Type B pancreatic cell (in vitro differentiated cells): ENCODE data around the gene NSD2. TPM values are rescaled to one million over a fixed set of nuclear protein-coding genes. Genes with fewer than 3 reads are reported as not detected.
A peak's percentile ranks its signal among the peaks of the same experiment; 100 is the strongest.

Experiments used
- DNase-seq: peaks from one replicate; pipeline ENCODE4 v3.0.0; 2021; ENCODE audit warnings: mixed read lengths; ENCODE audit not compliant: unreplicated experiment; ENCODE audit errors: extremely low spot score
- H3K27ac Mint-ChIP-seq: 2 replicates; pipeline ENCODE4 v1.8.0; 2021; ENCODE audit warnings: mild to moderate bottlenecking, mixed read lengths
- H3K27me3 Mint-ChIP-seq: 2 replicates; pipeline ENCODE4 v1.8.0; 2021; ENCODE audit warnings: mixed read lengths
- H3K36me3 Mint-ChIP-seq: 2 replicates; pipeline ENCODE4 v1.8.0; 2021; ENCODE audit warnings: mixed read lengths
- H3K4me1 Mint-ChIP-seq: one replicate; pipeline ENCODE4 v1.8.0; 2021; ENCODE audit warnings: mixed read lengths; ENCODE audit not compliant: unreplicated experiment
- H3K4me3 Mint-ChIP-seq: 2 replicates; pipeline ENCODE4 v1.8.0; 2021; ENCODE audit warnings: mild to moderate bottlenecking, mixed read lengths
- H3K9me3 Mint-ChIP-seq: 2 replicates; pipeline ENCODE4 v1.8.0; 2021; ENCODE audit warnings: mixed read lengths
- total RNA-seq: library from RNA; stranded (reverse); gene quantifications from 2 replicates; pipeline ENCODE4 v1.2.1, GENCODE V29; 2021; ENCODE audit warnings: low replicate concordance
- TF ChIP-seq, protein P1 (sequence below): fragments of 200-600 bp; sonication (generic); conservative IDR thresholded peaks from 2 replicates; pipeline ENCODE4 v1.5.0; 2021; ENCODE audit warnings: antibody characterized with exemption, mild to moderate bottlenecking

The NSD2 gene
- total RNA-seq, 1 donor from 2014 or later = 156 TPM

DNA sequence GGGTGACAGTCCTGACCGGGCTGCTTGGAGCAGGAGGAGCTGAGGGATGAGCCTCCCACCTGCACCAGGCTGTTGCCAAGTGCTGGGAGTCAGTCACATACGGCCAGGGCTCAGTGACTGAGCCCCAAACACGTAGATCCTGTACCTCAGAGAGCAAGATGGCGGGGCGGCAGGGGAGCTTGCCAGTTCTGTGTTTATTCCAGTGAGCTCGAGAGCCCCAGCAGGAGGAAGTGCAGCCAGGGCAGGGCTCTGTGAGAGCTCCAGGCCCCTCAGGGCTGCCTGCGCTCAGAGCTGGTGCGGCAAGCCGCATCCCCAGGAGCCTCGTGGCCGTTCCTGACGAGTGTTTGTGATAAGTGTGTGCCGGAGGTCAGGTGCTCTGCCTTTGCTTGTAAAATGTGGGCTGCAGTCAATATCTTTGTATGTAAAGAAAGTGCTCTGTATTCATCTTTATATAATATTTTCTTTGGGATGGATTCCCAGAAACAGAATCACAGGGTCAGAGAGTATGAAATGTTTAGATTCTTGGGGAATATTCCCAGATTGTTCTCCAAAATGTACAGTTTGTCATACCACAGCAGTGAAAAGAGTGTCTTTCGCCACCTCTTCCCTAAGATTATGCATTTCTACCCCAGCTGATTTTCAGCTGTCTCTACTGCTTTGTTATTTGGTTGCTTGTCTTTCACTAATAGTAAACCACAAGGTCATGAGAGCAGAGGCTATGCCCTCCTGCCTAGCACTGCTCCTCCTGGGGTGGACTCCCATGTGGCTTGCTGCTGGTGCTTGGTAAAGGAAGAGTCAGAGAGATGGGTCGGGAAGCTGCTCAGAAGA is 87.3 kb downstream of the NSD2 start:
- TF ChIP-seq, protein P1, sequence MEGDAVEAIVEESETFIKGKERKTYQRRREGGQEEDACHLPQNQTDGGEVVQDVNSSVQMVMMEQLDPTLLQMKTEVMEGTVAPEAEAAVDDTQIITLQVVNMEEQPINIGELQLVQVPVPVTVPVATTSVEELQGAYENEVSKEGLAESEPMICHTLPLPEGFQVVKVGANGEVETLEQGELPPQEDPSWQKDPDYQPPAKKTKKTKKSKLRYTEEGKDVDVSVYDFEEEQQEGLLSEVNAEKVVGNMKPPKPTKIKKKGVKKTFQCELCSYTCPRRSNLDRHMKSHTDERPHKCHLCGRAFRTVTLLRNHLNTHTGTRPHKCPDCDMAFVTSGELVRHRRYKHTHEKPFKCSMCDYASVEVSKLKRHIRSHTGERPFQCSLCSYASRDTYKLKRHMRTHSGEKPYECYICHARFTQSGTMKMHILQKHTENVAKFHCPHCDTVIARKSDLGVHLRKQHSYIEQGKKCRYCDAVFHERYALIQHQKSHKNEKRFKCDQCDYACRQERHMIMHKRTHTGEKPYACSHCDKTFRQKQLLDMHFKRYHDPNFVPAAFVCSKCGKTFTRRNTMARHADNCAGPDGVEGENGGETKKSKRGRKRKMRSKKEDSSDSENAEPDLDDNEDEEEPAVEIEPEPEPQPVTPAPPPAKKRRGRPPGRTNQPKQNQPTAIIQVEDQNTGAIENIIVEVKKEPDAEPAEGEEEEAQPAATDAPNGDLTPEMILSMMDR = no peak
- Mint-ChIP-seq H3K36me3 (peaks cover 31% of the 10 kb centered on the region), H3K27ac (no peak overlapping the region)

DNA sequence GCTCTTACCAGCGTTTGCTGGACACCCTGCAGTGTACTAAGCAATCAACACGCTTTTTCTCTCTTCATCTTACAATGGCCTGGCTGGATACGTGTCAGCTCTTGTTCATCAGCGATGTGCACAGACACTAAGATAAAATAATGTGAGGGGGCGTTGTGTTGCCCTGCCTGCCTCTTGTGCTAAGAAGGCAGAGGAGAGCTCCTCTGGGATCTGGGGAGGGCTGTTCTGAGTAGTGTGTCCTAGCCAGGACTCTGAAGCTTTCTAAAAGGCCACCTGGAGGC is 87.9 kb downstream of the NSD2 start:
- Mint-ChIP-seq H3K4me3 (no peak overlapping the region), H3K36me3 (peaks cover 34% of the 10 kb centered on the region), H3K4me1 (no peaks in the 10 kb centered on the region), H3K27ac (no peak overlapping the region), H3K9me3 (no peaks in the 10 kb centered on the region), H3K27me3 (no peaks in the 10 kb centered on the region)
- no peak for DNase-seq
- TF ChIP-seq, protein P1 = no peak

More for the DNA sequence above, 87.3 kb downstream of the NSD2 start:
- Mint-ChIP-seq H3K9me3 (no peaks in the 10 kb centered on the region), H3K27me3 (no peaks in the 10 kb centered on the region), H3K4me1 (no peaks in the 10 kb centered on the region), H3K4me3 (no peak overlapping the region)
- no peak for DNase-seq

DNA sequence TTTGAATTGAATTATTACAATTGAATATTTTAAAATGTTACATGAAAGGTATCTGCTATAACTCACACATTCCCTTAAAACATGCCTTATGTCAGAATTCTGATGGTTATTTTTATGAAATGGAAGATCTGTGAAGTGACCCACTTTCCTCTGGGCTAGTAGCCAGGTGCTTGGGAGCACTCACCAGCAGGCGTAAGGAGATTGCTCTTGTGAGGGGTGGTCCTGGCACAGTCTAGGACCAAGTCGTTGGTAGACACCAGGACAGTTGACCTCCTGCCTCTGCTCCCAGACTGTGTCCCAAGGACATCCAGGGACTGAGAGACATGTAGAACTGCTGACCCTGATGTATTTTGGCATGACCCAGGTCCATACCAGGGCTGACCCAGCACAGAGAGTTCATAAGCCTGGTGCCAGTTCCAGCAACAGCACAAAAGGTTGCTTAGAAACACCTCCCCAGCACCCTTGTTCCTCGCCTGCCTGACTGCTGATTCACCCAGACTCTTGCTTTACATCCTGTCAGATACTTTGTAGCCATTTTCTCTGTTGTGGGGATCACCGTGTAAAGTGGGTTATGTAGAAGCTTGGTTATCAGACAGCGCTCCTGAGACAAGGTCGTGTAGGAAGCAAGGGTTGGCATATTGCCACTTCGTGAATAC is 89.1 kb downstream of the NSD2 start:
- no peak for DNase-seq
- peaks cover 44% of the 10 kb centered on the region for H3K36me3 Mint-ChIP-seq
- no peak overlapping the region for H3K4me3 Mint-ChIP-seq
- H3K27me3 Mint-ChIP-seq = no peaks in the 10 kb centered on the region
- peak overlapping the region; percentile 44 for H3K27ac Mint-ChIP-seq
- no peaks in the 10 kb centered on the region for H3K9me3 Mint-ChIP-seq
- TF ChIP-seq, protein P1 = no peak
- no peaks in the 10 kb centered on the region for H3K4me1 Mint-ChIP-seq

DNA sequence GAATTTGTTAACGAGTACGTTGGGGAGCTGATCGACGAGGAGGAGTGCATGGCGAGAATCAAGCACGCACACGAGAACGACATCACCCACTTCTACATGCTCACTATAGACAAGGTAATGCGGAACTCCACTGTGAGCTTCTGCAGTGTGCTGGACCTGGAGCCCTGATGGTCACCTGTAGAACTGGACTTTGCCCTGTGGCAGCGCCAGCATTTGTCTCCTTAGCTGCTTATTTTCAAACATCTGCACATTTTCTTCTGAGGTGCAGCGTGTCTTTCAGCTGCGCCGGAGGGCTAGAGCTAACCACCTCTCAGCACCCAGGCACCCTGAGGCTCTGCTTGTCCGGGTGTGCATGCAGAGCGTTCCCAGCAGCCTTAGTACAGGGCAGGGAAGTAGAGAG is 89.8 kb downstream of the NSD2 start:
- Mint-ChIP-seq H3K27ac (peak overlapping the region; percentile 44), H3K4me1 (no peaks in the 10 kb centered on the region), H3K27me3 (no peaks in the 10 kb centered on the region), H3K9me3 (no peaks in the 10 kb centered on the region), H3K36me3 (peaks cover 51% of the 10 kb centered on the region), H3K4me3 (no peak overlapping the region)
- no peak for DNase-seq
- TF ChIP-seq, protein P1 = no peak

DNA sequence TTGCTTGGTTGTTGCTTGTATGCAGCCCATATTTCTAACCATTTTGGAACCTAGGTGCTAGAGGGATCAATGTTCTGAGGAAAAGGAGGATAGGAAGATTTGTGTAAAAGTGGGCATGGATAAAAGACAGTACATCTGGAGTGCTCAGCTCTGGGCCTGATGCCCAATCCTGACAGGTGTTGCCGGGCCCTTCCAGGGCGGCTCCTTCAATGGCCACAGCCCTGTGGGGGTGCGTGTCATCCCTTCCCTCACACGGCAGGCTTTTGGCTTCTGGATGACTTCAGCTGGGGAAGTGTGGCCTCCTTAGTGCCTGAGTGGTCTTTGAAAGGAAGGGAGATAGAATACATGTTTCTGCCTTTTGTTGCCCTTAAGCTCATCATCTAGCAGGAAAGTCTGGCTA is 90.4 kb downstream of the NSD2 start:
- Mint-ChIP-seq H3K27me3 (no peaks in the 10 kb centered on the region), H3K4me1 (no peaks in the 10 kb centered on the region), H3K4me3 (no peak overlapping the region), H3K27ac (no peak overlapping the region), H3K9me3 (no peaks in the 10 kb centered on the region), H3K36me3 (peaks cover 50% of the 10 kb centered on the region)
- no peak for DNase-seq
- TF ChIP-seq, protein P1 = no peak
